HG03521 (cell line): ENCODE data around the gene AQP2.
"Not testable (repeated sequence)": the region's sequence is repeated elsewhere in the genome, so short reads cannot be mapped to it uniquely, and the experiment has no call there.

ENCODE experiments used
- ATAC-seq: cut with Tn5 transposase; IDR thresholded peaks from one replicate; pipeline ENCODE4 v1.9.1; 2021; ENCODE audit warnings: mild to moderate bottlenecking, moderate library complexity; ENCODE audit not compliant: unreplicated experiment

AQP2 gene

DNA sequence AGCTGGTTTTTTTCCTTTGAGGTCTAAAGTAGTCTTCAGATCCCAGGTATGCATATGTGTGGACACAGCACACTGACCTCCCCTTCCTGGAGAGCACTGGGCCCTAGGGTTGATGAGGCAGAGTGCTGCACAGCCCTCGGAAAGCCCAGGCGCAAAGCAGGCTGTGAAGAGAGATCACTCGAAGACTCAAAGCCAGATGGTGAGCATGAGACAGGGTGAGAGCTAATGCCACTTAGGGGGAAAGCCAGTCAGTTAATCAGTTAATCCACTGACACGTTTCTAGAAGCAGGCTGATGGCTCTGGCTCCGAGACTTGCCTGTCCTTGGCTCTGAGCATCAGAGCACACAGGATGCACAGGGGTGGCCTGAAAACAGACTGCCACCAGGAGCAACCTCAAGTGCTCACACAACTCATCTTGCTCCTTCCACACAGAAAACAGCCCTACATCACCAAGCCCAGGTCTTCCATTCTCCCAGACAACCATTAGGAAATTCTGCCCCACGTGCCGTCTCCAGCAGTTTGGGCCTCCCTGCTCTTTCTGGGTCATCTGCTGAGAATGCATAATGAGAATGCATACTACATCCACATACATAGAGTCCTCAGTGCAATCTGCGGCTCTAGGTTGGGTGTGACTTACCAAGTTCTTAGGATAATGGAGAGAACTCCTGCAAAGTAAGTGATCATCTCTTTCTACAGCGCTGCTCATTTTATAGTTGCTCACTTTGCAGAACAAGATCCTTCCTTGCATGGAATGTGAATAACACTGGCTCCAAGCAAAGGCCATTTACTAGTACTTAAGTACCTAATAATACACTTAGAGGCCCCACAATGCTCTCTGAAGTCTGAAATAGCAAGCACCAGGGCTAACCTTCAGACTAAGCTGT, 34.2 kb downstream of the AQP2 start:
- no peak for ATAC-seq

DNA sequence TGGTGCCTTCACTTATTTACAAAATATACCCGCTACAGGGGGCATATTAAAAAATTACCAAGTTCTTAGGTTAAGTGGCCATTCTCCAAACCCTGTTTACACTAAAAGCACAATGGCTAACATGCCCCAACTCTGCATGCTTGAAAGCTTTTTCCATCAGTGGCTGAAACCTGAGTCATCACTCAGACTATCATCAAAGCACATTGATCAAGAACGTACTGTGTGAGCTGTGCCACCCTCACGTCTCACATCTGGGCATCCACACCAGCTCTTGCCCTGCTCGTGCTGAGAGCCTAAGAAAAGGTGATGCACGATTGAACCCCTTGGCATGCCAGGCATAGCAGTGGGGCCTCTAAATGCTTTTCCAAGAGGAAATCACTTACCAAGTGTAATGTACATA, 35.4 kb downstream of the AQP2 start:
- ATAC-seq = no peak

DNA sequence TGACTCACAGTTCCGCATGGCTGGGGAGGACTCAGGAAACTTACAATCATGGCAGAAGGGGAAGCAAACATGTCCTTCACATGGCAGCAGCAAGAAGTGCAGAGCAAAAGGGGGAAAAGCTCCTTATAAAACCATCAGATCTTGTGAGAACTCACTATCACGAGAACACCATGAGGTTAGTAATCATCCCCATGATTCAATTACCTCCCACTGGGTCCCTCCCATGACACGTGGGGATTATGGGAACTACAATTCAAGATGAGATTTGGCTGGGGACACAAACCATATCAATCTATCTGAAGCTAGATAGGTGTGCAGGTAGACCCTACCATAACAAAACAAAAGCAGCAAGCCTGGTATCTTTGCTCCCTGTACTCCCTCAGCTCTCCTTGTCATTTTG, 35.9 kb downstream of the AQP2 start:
- not testable (repeated sequence) for ATAC-seq

DNA sequence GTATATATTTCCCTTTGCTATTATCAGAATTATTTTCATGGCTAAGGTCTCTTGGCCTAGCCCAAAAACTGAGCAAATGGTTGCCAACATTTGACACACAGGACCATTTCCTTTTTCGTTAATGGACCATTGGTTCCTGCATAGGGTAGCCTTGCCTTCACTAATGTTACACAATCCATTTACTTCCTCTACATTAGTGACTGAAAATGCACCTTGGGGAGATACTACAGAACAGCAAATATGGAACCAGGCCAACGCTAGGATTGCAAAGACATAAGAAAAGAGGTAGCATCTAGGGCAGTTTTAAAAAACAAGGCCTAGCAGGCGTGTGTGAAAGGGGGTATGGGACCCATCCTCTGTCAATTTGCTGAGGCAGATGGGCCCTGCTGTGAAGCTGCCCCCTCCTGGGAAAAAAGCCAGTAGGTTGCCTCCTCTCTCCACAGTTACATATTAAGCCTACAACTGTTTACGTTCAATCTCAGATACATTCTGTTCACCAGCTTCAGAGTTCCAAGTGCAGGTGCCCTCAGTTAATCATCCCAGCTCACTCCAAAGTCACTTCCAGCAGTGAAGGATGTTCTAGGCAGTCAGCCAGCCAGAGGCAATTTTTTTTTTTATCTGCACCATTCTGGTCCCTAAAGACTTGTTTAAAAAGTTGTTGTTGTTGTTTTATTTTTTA, 37.2 kb downstream of the AQP2 start:
- ATAC-seq = no peak

DNA sequence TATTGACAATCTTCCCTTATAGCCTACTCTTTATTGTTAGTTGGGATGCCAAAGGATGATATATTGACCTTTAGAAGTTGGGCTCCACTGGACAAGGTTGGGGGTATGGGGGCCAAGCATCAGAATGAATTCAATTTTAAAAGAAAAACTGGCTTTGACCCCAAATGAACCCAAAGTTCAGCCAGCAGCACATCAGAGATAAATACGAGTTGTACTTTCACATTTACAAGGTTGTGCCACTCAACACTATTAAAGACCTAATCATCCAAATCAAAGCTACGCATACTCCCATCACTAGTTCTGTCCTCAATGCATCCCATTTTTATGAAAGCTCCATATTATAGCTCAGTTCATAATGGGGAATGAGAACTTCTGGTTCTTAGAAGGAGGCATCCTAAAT, 38.9 kb downstream of the AQP2 start:
- ATAC-seq = not testable (repeated sequence)

DNA sequence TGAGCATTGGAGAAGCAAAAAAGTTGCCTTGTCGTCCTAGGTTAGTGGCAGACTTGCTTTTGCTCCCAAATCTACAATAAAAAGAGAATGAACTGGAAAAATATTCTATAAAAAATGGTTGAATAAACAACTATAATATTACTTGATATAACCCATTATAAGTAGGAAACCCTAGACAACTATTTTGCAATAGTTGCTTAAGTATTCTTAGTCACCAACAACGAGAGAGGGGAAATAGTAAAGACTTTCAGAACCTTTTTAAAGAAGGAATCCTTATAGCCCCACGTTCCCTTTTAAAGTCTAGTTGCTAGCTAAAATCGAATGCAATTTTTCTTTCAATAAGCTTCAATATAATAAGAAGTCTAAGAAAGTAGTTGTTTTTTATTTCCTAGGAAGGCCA, 39.7 kb downstream of the AQP2 start:
- no peak for ATAC-seq

DNA sequence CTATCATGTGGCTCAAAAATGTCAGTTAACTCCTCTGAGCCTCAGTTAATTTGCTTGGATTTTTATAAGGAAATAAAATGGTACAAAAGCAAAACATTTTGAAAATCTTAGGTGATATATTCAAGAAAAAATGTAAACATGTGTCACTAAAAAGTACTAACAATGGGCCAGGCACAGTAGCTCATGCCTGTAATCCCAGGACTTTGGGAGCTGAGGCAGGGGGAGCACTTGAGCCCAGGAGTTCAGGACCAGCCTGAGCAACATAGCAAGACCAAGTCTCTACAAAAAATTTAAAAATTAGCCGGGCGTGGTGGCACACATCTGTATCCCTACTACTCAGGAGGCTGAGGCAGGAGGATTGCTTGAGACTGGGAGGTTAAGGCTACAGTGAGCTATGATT, 47.9 kb downstream of the AQP2 start:
- ATAC-seq = no peak

DNA sequence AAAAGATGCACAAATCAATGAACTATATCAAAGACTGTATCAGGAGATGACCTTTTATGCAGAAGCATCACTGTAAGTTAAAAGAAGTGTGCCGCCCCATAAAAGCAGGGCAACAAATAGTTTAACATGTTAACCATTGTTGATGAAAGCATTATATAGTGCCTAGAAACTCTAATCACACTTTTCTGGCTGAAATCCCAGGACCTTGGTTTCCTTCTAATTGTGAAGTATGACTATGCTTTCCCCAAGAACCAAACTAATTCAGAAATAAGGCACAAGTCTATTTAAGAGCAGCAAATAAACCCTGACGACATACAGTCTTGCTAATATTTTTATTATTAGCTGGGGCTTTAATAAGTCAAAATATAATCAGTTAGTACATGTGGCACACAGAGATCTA, 53.1 kb downstream of the AQP2 start:
- no peak for ATAC-seq

DNA sequence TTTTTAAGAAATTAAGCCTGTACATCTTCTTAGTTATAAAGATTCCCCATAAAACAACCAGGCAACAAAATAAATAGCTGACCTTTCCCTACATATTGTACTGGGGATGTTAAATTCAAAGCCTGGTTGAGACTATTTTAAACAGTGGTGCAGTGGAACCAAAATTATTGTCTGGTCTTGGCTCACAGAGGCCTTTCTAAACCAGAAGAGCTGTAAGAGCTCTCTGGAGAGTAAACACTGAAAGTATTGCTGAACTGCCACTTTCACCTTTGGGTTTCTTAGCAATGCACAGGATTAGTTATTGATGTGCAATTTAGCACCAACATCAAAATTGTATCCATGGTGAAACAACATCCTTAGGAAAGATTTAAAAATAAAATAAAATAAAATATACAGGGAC, 54.2 kb downstream of the AQP2 start:
- ATAC-seq = no peak

DNA sequence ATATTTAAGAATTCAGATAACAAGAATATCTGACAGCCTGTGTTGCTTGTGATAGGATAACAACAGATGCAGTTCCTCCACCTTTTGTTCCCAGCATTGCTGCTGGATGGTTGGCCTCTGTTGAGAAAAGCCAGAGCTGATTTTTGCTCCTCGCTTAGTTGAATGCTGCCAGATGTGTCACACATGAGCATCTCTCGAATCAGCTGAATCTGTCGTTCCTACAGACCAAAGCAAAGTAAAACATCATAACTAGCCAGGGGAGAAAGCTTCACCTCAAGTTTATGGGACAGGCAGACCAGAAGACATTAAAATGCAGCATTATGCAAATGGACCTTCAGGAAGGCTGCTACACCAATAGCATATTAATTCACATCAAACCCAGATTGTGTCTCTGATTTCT, 54.6 kb downstream of the AQP2 start:
- no peak for ATAC-seq

DNA sequence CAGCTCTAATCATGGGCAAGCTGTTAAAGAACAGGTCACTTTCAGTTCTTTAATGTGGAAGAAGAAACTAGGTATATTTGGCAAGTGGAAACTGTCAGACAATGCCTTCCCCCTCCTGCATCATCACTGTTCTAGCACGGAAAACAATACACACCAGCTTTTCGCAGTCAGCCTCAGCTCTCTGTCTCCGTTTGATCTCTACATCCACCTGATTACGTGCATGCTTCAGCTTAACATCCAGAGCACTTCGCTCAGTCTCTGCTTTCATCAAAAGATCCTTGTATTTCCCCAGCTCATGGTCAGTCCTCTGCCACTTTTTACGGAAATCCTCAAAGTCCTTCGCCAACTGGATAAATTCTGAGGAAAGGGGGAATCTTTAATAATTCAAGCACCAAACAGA, 55.7 kb downstream of the AQP2 start:
- no peak for ATAC-seq

DNA sequence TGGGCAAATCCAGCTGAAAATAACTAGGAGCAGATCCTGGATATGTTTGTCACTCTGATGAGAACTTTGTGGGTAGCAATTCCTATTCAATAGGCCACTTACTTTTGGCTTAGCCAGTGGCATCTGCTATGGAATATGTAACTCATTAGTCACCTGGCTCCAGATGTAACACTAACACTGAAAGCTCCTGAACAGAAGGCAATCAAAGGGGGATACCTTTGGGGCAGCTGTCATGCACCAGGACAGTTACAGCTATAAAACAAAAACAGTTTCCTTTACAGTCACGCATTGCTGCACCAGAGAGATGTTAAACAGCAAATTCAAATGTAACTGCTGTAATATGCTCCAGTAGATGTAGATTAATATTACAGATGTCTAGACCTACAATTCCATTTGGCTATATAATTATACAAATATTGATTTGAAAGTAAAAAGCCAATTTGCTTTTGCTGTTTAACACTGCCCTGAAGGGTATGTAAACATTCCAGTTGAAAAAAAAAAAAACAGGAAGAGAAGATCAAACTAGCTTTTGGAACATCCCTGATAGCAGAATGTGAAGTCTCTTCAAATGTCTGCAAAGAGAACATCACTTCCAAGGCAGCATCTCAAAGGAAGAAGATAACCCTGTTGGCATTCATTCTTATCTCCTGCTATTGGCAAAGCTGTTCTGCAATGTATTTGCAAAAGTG, 56.4 kb downstream of the AQP2 start:
- ATAC-seq = no peak
